HS-5 (cell line): ENCODE measurements around the gene NDUFA7.
"Not testable (repeated sequence)": the region's sequence is repeated elsewhere in the genome, so short reads cannot be mapped to it uniquely, and the experiment has no call there.

Source experiments
- DNase-seq: peaks from one replicate; pipeline ENCODE4 v3.0.0-alpha.2; 2012; ENCODE audit warnings: low read depth

Gene NDUFA7

GRCh38 chr19:8341504-8341903 is 20.3 kb upstream of the NDUFA7 start:
- DNase-seq, result not testable (repeated sequence)

GRCh38 chr19:8340341-8341096 is 19.3 kb upstream of the NDUFA7 start:
- no peak for DNase-seq

- no peak for DNase-seq
Observed at GRCh38 chr19:8338835-8339234, 17.7 kb upstream of the NDUFA7 start.

- no peak for DNase-seq
Observed at GRCh38 chr19:8337728-8338127, 16.6 kb upstream of the NDUFA7 start.

GRCh38 chr19:8336660-8337059 is 15.5 kb upstream of the NDUFA7 start:
- DNase-seq, result no peak

- DNase-seq, result no peak
Observed at GRCh38 chr19:8336072-8336569, 14.9 kb upstream of the NDUFA7 start.

- DNase-seq, result no peak
Observed at GRCh38 chr19:8335343-8336071, 14.3 kb upstream of the NDUFA7 start.

- no peak for DNase-seq
Observed at GRCh38 chr19:8334458-8335342, 13.5 kb upstream of the NDUFA7 start.

- DNase-seq, result no peak
Observed at GRCh38 chr19:8333767-8334457, 12.7 kb upstream of the NDUFA7 start.

GRCh38 chr19:8332976-8333766 is 12.0 kb upstream of the NDUFA7 start:
- DNase-seq, result no peak

- no peak for DNase-seq
Observed at GRCh38 chr19:8331263-8331845, 10.2 kb upstream of the NDUFA7 start.

GRCh38 chr19:8329996-8330395 is 8.8 kb upstream of the NDUFA7 start:
- no peak for DNase-seq

GRCh38 chr19:8325454-8325853 is 4.3 kb upstream of the NDUFA7 start:
- no peak for DNase-seq

GRCh38 chr19:8324186-8325050 is 3.2 kb upstream of the NDUFA7 start:
- no peak for DNase-seq

- no peak for DNase-seq
Observed at GRCh38 chr19:8323781-8324185, 2.6 kb upstream of the NDUFA7 start.

GRCh38 chr19:8322638-8322997 is 1.4 kb upstream of the NDUFA7 start:
- no peak for DNase-seq

GRCh38 chr19:8321986-8322637 is 937 bp upstream of the NDUFA7 start:
- DNase-seq, result no peak

- no peak for DNase-seq
Observed at GRCh38 chr19:8320564-8321066, 560 bp downstream of the NDUFA7 start.
